ENCODE data around the gene SMARCD3.

GRCh38 chr7:151249732-151250072, 1.2 kb upstream of the SMARCD3 start:
- TF ChIP-seq CTCF (IDR thresholded peaks at IDR 0.05; ENCODE audit: low read depth, low read length) = no peak
- no peak for TF ChIP-seq POLR2A (IDR thresholded peaks at IDR 0.05; ENCODE audit: extremely low read depth, insufficient read length)
- no peak for TF ChIP-seq MAX (IDR thresholded peaks at IDR 0.05; ENCODE audit: low read depth, low read length)
- no peak for TF ChIP-seq MYC (IDR thresholded peaks at IDR 0.05; ENCODE audit: low read depth, low read length)

Data from NB4 (cell line).